Right lobe of liver (tissue), 4 donors: ENCODE measurements around the gene BDH1.

Experiments used
- POLR2A ChIP-seq: fragments of 450-650 bp; IDR thresholded peaks from one replicate; pipeline ENCODE4 v1.6.1; 2017; ENCODE audit warnings: antibody characterized with exemption, mild to moderate bottlenecking
- TF ChIP-seq, protein P1 (sequence below), 4 donors: fragments of 200-600 bp in 3 of 4; fragments of 450-650 bp in 1 of 4; IDR thresholded peaks; one replicate each; pipeline versions ENCODE4 v1.5.1 to v1.8.0; 2016 to 2022; ENCODE audit warnings: antibody characterized with exemption in 4 of 4, mild to moderate bottlenecking in 2 of 4
- donor health status: DM: no; HTN: no; CAD: no.
- donor health status: DM: no; HTN: no; CAD: no.
- donor health status: DM: no; HTN: yes; CAD: no.

DNA sequence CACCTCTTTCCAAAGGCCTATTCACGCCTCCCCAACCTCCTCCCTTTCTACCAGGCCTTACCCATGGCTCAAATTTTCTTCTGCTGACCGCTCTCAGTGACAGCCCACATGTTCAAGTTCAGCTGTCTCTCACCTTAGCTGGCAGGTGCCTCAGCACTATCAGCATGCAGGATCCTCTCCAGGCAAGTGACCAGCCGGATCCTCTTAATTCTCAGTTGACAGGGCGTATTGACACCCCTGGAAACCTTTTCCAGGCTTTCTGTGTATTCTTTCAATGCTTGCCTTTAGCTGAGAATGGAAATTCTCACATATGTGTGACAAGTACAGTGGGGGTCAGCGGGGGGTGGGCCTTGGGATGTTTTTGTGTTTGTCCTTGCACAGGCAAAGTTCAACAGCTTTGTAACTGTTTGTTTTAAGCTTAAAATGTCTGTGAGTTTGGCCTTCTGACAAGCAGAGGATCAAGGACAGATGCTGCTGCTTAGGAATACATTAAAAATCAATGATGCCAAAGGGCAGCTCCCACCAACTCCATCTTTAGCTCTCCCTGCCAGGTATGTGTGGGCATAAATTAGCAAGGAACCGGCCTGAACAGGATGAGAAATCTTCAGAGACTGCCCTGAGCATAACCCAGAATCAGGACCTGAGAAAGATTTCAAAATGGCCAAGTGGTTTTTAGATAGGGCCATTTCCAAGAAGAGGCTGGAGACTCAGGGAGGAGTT lies 17.4 kb upstream of the BDH1 start:
- TF ChIP-seq POLR2A = no peak
- TF ChIP-seq, protein P1, sequence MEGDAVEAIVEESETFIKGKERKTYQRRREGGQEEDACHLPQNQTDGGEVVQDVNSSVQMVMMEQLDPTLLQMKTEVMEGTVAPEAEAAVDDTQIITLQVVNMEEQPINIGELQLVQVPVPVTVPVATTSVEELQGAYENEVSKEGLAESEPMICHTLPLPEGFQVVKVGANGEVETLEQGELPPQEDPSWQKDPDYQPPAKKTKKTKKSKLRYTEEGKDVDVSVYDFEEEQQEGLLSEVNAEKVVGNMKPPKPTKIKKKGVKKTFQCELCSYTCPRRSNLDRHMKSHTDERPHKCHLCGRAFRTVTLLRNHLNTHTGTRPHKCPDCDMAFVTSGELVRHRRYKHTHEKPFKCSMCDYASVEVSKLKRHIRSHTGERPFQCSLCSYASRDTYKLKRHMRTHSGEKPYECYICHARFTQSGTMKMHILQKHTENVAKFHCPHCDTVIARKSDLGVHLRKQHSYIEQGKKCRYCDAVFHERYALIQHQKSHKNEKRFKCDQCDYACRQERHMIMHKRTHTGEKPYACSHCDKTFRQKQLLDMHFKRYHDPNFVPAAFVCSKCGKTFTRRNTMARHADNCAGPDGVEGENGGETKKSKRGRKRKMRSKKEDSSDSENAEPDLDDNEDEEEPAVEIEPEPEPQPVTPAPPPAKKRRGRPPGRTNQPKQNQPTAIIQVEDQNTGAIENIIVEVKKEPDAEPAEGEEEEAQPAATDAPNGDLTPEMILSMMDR (IDR thresholded peaks at IDR 0.05) = no peak
